K562 (cell line): ENCODE data around the gene PHF20. TPM values are rescaled to one million over a fixed set of nuclear protein-coding genes. Genes with fewer than 3 reads are reported as not detected.

Experiments
- ATAC-seq: fragments of 200-7000 bp; cut with Tn5 transposase; 3 replicates; pipeline ENCODE4 v1.9.1; 2020; ENCODE audit warnings: moderate library complexity
- BruUV-seq: library from RNA; stranded (reverse); fragments of 400-500 nt; replicated peaks from 2 replicates; lab custom pipeline; 2021; lab: Mats Ljungman, UMichigan
- CTCF ChIA-PET: fragments of 300-600 bp; formaldehyde crosslinking; extraction: SDS; loops from one replicate; lab custom pipeline; 2021; ENCODE audit warnings: low intra/inter-chr PET ratio; lab: Yijun Ruan, JAX
- POLR2A ChIA-PET: fragments of 300-600, 350-650 bp; sonication (Branson Sonifier 250); formaldehyde crosslinking; extraction: SDS; loops from one replicate; lab custom pipeline; 2021; ENCODE audit warnings: antibody characterized with exemption, inconsistent platforms; lab: Yijun Ruan, JAX
- DNase-seq, 4 experiments: peaks; one replicate each; pipeline versions ENCODE4 v3.0.0 to v3.0.0-alpha.2; 2011 to 2018; ENCODE audit warnings: low spot score in 3 of 4, mixed read lengths in 3 of 4; ENCODE audit errors: extremely low read depth in 1 of 4
- FAIRE-seq: peaks from 2 replicates; lab custom pipeline; 2011; peaks lifted over from hg19 to GRCh38; lab: Jason Lieb, UNC
- H2AFZ ChIP-seq: 2 replicates; pipeline ENCODE4 v1.6.0; 2011; ENCODE audit warnings: low read depth, low read length, control low read depth, inconsistent platforms
- H3K27ac ChIP-seq: fragments of 200-600 bp; 3 replicates; pipeline ENCODE4 v1.8.0; 2011; ENCODE audit warnings: low read depth, mild to moderate bottlenecking, control low read depth, inconsistent platforms, low read length, moderate library complexity, mixed read lengths; ENCODE audit errors: extremely low read depth
- H3K27me3 ChIP-seq, 2 experiments: fragments of 300-600 bp in 1 of 2; 2 replicates in 1 of 2; 3 replicates in 1 of 2; pipeline versions ENCODE4 v1.6.0 to v1.8.0; 2011; ENCODE audit warnings: inconsistent platforms in 2 of 2, low read length in 2 of 2, mild to moderate bottlenecking in 1 of 2, mixed read lengths in 1 of 2, moderate library complexity in 1 of 2; ENCODE audit not compliant: control insufficient read depth in 2 of 2, insufficient read depth in 2 of 2
- H3K36me3 ChIP-seq: fragments of 300-600 bp; 3 replicates; pipeline ENCODE4 v1.8.0; 2011; ENCODE audit warnings: mild to moderate bottlenecking, low read length, inconsistent platforms; ENCODE audit not compliant: control insufficient read depth, insufficient read depth
- H3K4me1 ChIP-seq, 2 experiments: fragments of 200-600 bp in 1 of 2; replicated peaks in 1 of 2; 2 replicates in 1 of 2; 3 replicates in 1 of 2; pipeline versions ENCODE4 v1.5.1 to v1.8.0; 2011; ENCODE audit warnings: inconsistent platforms in 2 of 2, low read length in 2 of 2, mild to moderate bottlenecking in 1 of 2, mixed read lengths in 1 of 2, moderate library complexity in 1 of 2; ENCODE audit not compliant: control insufficient read depth in 2 of 2, insufficient read depth in 2 of 2
- H3K4me2 ChIP-seq: 2 replicates; pipeline ENCODE4 v1.6.1; 2011; ENCODE audit warnings: low read length, control low read depth, inconsistent platforms, mixed read lengths; ENCODE audit not compliant: insufficient read depth
- H3K4me3 ChIP-seq: fragments of 200-600 bp; sonication (generic), shearing (Covaris generic); 2 replicates; pipeline ENCODE4 v1.5.1; 2016; ENCODE audit warnings: control low read depth, inconsistent platforms
- H3K79me2 ChIP-seq: fragments of 200-600 bp; 3 replicates; pipeline ENCODE4 v1.8.0; 2011; ENCODE audit warnings: low read length, inconsistent platforms; ENCODE audit not compliant: control insufficient read depth, insufficient read depth
- H3K9ac ChIP-seq, 2 experiments: 2 replicates each; pipeline versions ENCODE4 v1.6.0 to v1.6.1; 2011; ENCODE audit warnings: low read depth in 2 of 2, low read length in 2 of 2, control low read depth in 1 of 2, inconsistent platforms in 1 of 2, mild to moderate bottlenecking in 1 of 2, mixed read lengths in 1 of 2; ENCODE audit not compliant: insufficient read depth in 1 of 2
- H3K9me1 ChIP-seq: one replicate; pipeline ENCODE4 v1.6.0; 2011; ENCODE audit warnings: inconsistent platforms, mild to moderate bottlenecking, low read length, moderate library complexity; ENCODE audit not compliant: control insufficient read depth, insufficient read depth
- H3K9me3 ChIP-seq: replicated peaks from 2 replicates; pipeline ENCODE4 v1.5.1; 2011; ENCODE audit warnings: low read depth, low read length, inconsistent platforms; ENCODE audit not compliant: control insufficient read depth, insufficient read depth
- H4K20me1 ChIP-seq: replicated peaks from 2 replicates; pipeline ENCODE4 v1.6.1; 2011; ENCODE audit warnings: low read length, inconsistent platforms, mixed read lengths; ENCODE audit not compliant: control insufficient read depth, insufficient read depth
- ARID3A ChIP-seq: IDR thresholded peaks from 2 replicates; pipeline ENCODE4 v1.6.1; 2012; ENCODE audit warnings: low read depth, low read length, improper control_type of control experiment, borderline replicate concordance
- EP400 ChIP-seq: fragments of 450-650 bp; IDR thresholded peaks from 2 replicates; pipeline ENCODE4 v1.6.1; 2017; ENCODE audit warnings: antibody characterized with exemption, mild to moderate bottlenecking, moderate library complexity
- HDAC8 ChIP-seq: fragments of 450-650 bp; IDR thresholded peaks from 2 replicates; pipeline ENCODE4 v1.6.1; 2016; ENCODE audit warnings: mild to moderate bottlenecking, missing genetic modification characterization, moderate library complexity, missing compliant biosample characterization
- MITF ChIP-seq: IDR thresholded peaks from 2 replicates; pipeline ENCODE4 v1.6.1; 2014; ENCODE audit warnings: antibody characterized with exemption
- MLX ChIP-seq, 2 experiments: fragments of 450-650 bp in 1 of 2; sonication (generic) in 1 of 2; formaldehyde crosslinking; conservative IDR thresholded peaks; 2 replicates each; pipeline versions ENCODE4 v1.4.0 to v1.8.1; 2020 to 2022; ENCODE audit warnings: mild to moderate bottlenecking in 1 of 2, missing genetic modification reagents in 1 of 2
- RBM17 ChIP-seq: fragments of 200-400 bp; formaldehyde crosslinking; IDR thresholded peaks from 2 replicates; pipeline ENCODE4 v1.6.1; 2017; ENCODE audit warnings: low read depth, mild to moderate bottlenecking, low read length, borderline replicate concordance
- RCOR1 ChIP-seq, 2 experiments: IDR thresholded peaks; 2 replicates each; pipeline ENCODE4 v1.6.1; 2012; ENCODE audit warnings: low read depth in 2 of 2, low read length in 2 of 2, borderline replicate concordance in 1 of 2, improper control_type of control experiment in 1 of 2
- TGIF2 ChIP-seq: sonication (generic); formaldehyde crosslinking; IDR thresholded peaks from 2 replicates; pipeline ENCODE4 v1.8.1; 2022; ENCODE audit warnings: mild to moderate bottlenecking, missing genetic modification reagents, moderate library complexity
- ZFX ChIP-seq: sonication (generic); formaldehyde crosslinking; IDR thresholded peaks from 2 replicates; pipeline ENCODE4 v1.8.0; 2022; ENCODE audit warnings: mild to moderate bottlenecking, missing genetic modification reagents, moderate library complexity
- ZNF354B ChIP-seq: fragments of 250-450 bp; sonication (Bioruptor Pico); IDR thresholded peaks from 2 replicates; pipeline ENCODE4 v1.4.0; 2020
- ZNF696 ChIP-seq: fragments of 250-450 bp; sonication (Bioruptor Pico); conservative IDR thresholded peaks from 2 replicates; pipeline ENCODE4 v1.4.0; 2020; ENCODE audit warnings: mild to moderate bottlenecking, moderate library complexity
- WGBS: fragments of 100-300 bp; shearing (Covaris generic); methylation state at CpG from one replicate; pipeline ENCODE4 v1.1.6; 2016; ENCODE audit warnings: low coverage, mixed read lengths; ENCODE audit not compliant: insufficient coverage; ENCODE audit errors: missing lambda C conversion rate; 5-methylcytosine and 5-hydroxymethylcytosine counted together
- in situ Hi-C: fragments of 300-500 bp; cut with MboI; formaldehyde crosslinking; loops from 4 replicates; pipeline ENCODE4 v1.15.0; 2018; ENCODE audit warnings: inconsistent platforms, mixed read lengths
- intact Hi-C: fragments of 100-400 bp; cut with micrococcal nuclease; formaldehyde crosslinking; loops from 2 replicates; pipeline ENCODE4 v1.14.2; 2022
- polyA plus RNA-seq, 8 experiments: library from polyadenylated mRNA; depleted of rRNA in 4 of 8; stranded (reverse) in 5 of 8; unstranded in 3 of 8; fragments of >200 nt; fragmentation: Nextera tagmentation in 2 of 8; fragmentation: Illumina TruSeq in 1 of 8; extraction: Ambion mirVana in 2 of 8; extraction: Trizol in 1 of 8; gene quantifications; 2 replicates each; pipeline versions ENCODE4 v1.2.1 to v1.2.3, GENCODE V29; 2011 to 2014; ENCODE audit warnings: inconsistent platforms in 1 of 8, missing spikeins in 1 of 8
- total RNA-seq, 7 experiments: library from RNA; depleted of rRNA in 6 of 7; stranded (reverse); fragments of >200 nt in 6 of 7; fragmentation: Illumina TruSeq in 2 of 7; extraction: Trizol in 2 of 7; gene quantifications; 2 replicates each; pipeline versions ENCODE4 v1.2.1 to v1.2.3, GENCODE V29; 2011 to 2021; ENCODE audit warnings: low replicate concordance in 1 of 7

The PHF20 gene
- total and polyA plus RNA-seq, 9 of the 15 experiments (the other 6 are each of a cell fraction or from before 2014, with no cell fraction given): 49.9 to 196 (median 70.7) TPM

GRCh38 chr20:35866418-35867202, 94.8 kb downstream of the PHF20 start:
- WGBS: 85% methylated on average over 1 of the region's 1 CpG
- H3K4me1 ChIP-seq: peaks cover 0 to 8% of the 10 kb centered on the region in 2 experiments; a peak in 2 of 5 replicates
- ChIA-PET CTCF (no interaction called here), POLR2A (interaction anchor here (0.7 to 1.8 kb wide), 3 partner anchors 10 to 87 kb away, joined by 3 to 11 read pairs (median 3); no protein-coding TSS in a partner anchor)
- in situ Hi-C loops: no loop called here
- H3K79me2 ChIP-seq: no peaks in the 10 kb centered on the region
- no peak for FAIRE-seq
- H4K20me1 ChIP-seq: no peaks in the 10 kb centered on the region
- no peak for TF ChIP-seq ZFX (CRISPR knock-in tag)
- TF ChIP-seq RCOR1 (IDR thresholded peaks at IDR 0.05; ENCODE audit: borderline replicate concordance in 1 of 2, low read depth in 2 of 2, low read length in 2 of 2): no peak
- no peak for TF ChIP-seq MLX (CRISPR knock-in tag; conservative IDR thresholded peaks at IDR 0.05)
- TF ChIP-seq EP400: no peak
- TF ChIP-seq ZNF354B (CRISPR knock-in tag): no peak
- no peak for TF ChIP-seq RBM17
- TF ChIP-seq ZNF696: no peak
- TF ChIP-seq TGIF2 (CRISPR knock-in tag): no peak
- no peak for TF ChIP-seq MITF
- no peak for TF ChIP-seq HDAC8 (tag)
- no peak for TF ChIP-seq ARID3A
- TF ChIP-seq, all 486 proteins: peak for 0
- no peaks in the 10 kb centered on the region for H3K9me1 ChIP-seq
- no peak overlapping the region for H3K9ac ChIP-seq
- H3K4me2 ChIP-seq: no peak overlapping the region
- no peak overlapping the region for H2AFZ ChIP-seq
- no peak for DNase-seq
- intact Hi-C loops: no loop called here
- no peaks in the 10 kb centered on the region for H3K27me3 ChIP-seq
- H3K9me3 ChIP-seq: no peaks in the 10 kb centered on the region
- BruUV-seq: no TSS peak
- no peak overlapping the region for H3K4me3 ChIP-seq
- no peak for ATAC-seq
- H3K27ac ChIP-seq: no peak overlapping the region
- peaks cover 14% of the 10 kb centered on the region for H3K36me3 ChIP-seq
